Activated CD8-positive, alpha-beta memory T cell treated with anti-CD3 and anti-CD28 coated beads for 36 hours (primary cell): ENCODE results near the gene OR4N2. TPM values are rescaled to one million over a fixed set of nuclear protein-coding genes. Genes with fewer than 3 reads are reported as not detected.
"Not testable (repeated sequence)": the region's sequence is repeated elsewhere in the genome, so short reads cannot be mapped to it uniquely, and the experiment has no call there.

ENCODE experiments used
- CTCF ChIA-PET: fragments of 350-600 bp; sonication (Branson Sonifier 250); formaldehyde crosslinking; loops from one replicate; lab custom pipeline; 2021; ENCODE audit warnings: antibody characterized with exemption; lab: Charles Lee
- POLR2A ChIA-PET: fragments of 350-600 bp; sonication (Branson Sonifier 250); formaldehyde crosslinking; loops from one replicate; lab custom pipeline; 2021; ENCODE audit warnings: antibody characterized with exemption; lab: Charles Lee
- total RNA-seq, 2 experiments: library from RNA; stranded (reverse); gene quantifications; one replicate each; pipeline ENCODE4 v1.2.3, GENCODE V29; 2021

Gene OR4N2, protein sequence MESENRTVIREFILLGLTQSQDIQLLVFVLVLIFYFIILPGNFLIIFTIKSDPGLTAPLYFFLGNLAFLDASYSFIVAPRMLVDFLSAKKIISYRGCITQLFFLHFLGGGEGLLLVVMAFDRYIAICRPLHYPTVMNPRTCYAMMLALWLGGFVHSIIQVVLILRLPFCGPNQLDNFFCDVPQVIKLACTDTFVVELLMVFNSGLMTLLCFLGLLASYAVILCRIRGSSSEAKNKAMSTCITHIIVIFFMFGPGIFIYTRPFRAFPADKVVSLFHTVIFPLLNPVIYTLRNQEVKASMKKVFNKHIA
- total RNA-seq = not detected

DNA sequence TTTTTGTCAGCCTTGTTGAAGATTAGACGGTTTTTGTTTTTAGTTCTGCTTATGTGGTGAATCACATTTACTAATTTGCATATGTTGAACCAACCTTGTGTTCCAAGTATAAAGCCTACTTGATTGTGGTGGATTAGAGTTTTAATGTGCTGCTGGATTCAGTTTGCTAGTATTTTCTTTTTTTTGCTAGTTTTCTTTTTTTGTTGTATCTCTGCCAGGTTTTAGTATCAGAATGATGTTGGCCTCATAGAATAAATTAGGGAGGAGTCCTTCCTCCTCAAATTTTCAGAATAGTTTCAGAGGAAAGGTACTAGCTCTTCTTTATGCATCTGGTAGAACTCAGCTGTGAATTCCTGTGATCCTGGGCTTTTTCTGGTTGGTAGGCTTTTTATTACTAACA is at the start of gene OR4N2:
OR4N2 (plus strand) TSS at position 301 of the 400 bp plus-strand sequence. CDS start 23,679 bp downstream, outside the sequence.
- CTCF ChIA-PET, POLR2A ChIA-PET: not testable (repeated sequence)

DNA sequence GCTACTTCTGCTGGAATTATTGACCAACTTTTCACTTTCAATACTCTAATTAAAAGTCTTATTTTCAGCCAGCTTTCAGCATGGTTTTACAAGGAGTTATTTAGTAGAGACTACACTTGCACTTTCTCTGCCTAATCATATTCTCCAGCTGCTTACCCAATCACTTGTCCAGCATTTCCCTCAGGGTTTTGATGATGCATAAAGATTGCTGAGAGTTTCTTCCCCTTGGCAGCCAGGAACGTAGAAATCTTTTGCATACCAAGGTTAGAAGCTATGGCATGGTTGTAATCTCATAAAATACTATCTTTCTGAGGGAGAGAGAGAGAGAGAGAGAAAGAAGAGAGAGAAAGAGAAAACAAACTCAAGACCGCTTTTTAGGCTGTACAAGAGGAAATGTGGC is 49.4 kb upstream of the OR4N2 start:
- CTCF ChIA-PET = no interaction called here

DNA sequence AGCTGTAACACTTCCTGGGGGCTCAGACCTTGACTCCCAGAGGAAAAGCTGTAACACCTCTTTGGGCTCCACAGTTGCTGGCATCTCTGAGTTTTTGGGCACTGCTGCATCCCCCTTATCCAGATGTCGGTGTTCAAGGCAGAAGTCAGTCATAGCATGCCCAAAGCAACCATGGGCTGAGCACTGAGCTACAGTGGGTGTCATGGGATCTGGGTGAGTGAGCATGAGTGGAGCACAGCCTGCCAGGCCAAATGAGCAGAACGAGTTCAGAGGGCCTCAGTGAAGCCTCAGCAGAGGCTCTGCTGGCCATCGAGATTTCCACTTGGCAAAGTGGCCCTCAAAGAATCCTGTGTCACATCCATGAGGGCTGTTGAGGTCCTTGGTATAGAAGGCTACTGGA is 32.1 kb upstream of the OR4N2 start:
- POLR2A ChIA-PET, CTCF ChIA-PET: not testable (repeated sequence)

More for the DNA sequence above, 49.4 kb upstream of the OR4N2 start:
- POLR2A ChIA-PET = no interaction called here

DNA sequence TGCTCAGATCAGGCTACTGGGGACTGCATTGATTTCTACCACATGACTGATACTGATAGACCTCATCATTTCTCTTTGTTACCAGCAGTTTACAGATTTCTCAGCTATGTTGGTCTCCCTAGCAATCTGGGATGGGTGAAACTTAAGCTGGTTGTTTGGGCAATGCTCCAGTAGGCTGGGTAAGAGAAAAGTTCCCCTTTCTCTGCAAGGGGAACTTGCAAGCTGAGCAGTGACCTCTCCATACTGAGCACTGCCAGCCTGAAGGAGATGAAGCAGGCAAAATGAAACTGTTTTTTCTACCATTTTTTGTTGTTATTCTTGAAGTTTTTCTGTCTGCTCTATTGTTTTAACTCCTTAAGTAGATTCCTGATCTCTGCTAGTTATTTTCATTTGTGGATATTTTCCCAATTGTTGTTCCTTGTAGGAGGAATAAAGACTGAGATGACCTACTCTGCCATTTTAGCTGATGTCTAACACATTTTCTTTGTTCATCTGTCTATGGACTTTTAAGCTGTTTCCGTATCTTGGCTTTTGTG is 31.6 kb upstream of the OR4N2 start:
- ChIA-PET CTCF (no interaction called here), POLR2A (no interaction called here)

DNA sequence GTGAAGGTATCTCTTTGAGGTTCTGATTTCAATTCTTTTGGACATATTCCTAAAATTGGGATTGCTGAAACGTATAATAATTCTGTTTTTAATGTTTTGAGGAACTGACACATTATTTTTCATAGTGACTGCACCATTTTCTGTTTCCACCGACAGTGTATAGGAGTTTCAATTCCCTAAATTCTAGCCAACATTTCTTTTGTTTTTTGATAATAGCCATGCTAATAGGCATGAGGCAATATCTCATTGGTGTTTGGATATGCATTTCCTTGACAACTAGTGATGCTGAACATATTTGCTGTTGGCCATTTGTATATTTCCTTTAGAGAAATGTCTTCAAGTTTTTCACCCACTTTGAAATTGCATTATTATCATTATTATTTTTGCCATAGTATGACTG is 31.1 kb upstream of the OR4N2 start:
- POLR2A ChIA-PET, CTCF ChIA-PET: not testable (repeated sequence)

DNA sequence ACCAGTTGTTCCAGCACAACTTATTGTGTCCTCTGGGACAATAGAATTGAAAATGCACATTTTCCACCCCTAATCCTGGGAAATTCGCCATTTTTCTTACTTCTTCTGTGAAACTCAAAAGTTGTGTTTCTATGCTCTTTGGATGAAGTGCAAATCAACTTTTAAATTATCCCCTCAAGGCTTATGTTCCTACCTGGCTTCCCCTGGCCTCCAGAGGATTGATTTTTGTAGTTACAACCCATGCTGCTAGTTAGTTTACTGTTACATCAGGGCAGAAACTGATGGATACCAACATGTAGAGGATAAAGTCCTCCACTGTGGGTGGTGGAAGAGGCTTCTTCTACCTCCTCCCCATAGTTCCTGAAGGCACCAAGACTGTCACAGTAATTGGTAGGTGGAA is 30.4 kb upstream of the OR4N2 start, which contains the start of gene OR4M1:
OR4M1 (plus strand) TSS at position 301 of the 400 bp plus-strand sequence. CDS start 6,819 bp downstream, outside the sequence.
- POLR2A ChIA-PET, CTCF ChIA-PET: not testable (repeated sequence)

DNA sequence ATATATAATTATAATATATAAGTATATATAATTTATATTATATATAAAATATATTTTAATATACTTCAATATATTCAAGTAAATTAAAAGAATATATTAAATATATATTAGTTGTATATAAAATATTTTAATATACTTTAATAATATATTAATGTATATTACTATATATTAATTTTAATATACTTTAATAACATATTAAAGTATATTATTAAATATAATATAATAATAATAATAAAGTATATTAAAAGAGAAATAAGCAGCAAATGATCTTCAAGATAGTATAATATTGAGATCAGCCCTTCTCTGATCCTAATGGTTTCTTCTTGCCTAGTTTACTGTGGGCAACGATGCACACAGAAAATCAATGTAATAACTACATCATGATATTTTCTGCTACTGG is 28.0 kb upstream of the OR4N2 start:
- CTCF ChIA-PET = no interaction called here
- POLR2A ChIA-PET = no interaction called here

DNA sequence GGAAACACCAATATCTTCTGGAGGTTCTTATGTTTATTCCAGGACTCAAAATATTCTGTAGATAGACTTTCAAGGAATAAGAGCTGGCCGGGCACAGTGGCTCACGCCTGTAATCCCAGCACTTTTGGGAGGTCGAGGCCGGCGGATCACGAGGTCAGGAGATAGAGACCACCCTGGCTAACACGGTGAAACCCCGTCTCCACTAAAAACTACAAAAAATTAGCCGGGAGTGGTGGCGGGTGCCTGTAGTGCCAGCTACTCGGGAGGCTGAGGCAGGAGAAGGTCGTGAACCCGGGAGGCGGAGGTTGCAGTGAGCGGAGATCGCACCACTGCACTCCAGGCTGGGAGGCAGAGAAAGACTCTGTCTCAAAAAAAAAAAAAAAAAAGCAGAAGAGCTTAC is 17.7 kb upstream of the OR4N2 start:
- POLR2A ChIA-PET, CTCF ChIA-PET: not testable (repeated sequence)

DNA sequence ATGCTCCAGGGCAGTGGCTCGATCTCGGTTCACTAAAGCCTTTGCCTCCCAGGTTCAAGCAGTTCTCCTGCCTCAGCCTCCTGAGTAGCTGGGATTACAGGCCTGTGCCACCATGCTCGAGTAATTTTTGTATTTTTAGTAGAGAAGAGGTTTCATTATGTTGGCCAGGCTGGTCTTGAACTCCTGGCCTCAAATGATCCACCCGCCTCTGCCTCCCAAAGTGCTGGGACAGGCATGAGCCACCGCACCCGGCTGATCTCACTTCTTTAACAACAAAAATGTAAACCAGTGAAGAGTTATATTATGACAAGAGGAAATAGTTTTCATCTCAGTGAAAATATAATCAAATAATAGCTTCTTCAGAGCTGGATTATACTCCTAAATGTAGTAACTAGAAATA is 16.3 kb upstream of the OR4N2 start:
- CTCF ChIA-PET, POLR2A ChIA-PET: not testable (repeated sequence)

DNA sequence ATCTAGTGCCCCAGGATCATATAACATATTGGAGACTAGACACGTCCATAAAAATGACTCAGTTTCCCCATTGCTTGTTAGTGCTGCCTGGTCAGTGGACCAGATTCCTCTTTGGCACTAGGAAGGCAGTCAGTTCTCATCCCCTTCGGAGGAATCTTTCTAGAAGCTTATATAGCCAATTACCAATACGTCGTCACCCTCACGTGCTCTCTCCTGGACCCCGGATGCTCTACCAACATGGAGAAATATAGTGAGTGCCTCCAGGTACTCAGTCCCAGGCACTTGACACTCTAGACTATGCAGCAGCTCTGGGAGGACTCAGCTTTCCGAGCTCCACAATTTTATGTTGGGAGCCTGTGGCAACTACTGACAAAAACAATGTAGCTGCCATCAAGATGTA is 15.4 kb upstream of the OR4N2 start:
- CTCF ChIA-PET, POLR2A ChIA-PET: not testable (repeated sequence)

DNA sequence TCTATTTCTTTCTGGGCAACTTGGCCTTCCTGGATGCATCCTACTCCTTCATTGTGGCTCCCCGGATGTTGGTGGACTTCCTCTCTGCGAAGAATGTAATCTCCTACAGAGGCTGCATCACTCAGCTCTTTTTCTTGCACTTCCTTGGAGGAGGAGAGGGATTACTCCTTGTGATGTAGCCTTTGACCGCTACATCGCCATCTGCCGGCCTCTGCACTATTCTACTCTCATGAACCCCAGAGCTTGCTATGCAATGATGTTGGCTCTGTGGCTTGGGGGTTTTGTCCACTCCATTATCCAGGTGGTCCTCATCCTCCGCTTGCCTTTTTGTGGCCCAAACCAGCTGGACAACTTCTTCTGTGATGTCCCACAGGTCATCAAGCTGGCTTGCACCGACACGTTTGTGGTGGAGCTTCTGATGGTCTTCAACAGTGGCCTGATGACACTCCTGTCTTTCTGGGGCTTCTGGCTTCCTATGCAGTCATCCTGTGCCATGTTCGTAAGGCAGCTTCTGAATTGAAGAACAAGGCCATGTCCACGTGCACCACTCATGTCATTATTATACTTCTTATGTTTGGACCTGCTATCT is 7.0 kb upstream of the OR4N2 start:
- CTCF ChIA-PET, POLR2A ChIA-PET: not testable (repeated sequence)

DNA sequence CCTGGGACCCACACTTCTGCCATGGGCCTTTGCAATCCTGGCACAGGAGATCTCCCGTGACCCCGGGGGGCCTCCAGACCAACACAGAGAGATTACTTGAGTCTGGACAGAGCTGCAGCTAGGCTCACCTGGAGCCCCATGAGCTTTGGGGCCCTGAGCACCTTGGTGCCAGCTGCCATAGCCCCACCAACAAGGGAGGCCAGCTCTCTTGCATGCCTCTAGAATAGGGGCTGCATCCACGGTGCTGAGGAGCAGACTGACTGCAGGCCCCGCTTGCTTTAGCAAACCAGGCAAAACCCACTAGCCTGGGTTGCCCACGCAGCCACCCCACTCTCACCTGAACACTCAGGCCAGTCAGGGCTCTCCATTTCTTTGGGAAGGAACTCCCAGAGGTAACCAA is 3.7 kb upstream of the OR4N2 start:
- ChIA-PET CTCF (no interaction called here), POLR2A (no interaction called here)

DNA sequence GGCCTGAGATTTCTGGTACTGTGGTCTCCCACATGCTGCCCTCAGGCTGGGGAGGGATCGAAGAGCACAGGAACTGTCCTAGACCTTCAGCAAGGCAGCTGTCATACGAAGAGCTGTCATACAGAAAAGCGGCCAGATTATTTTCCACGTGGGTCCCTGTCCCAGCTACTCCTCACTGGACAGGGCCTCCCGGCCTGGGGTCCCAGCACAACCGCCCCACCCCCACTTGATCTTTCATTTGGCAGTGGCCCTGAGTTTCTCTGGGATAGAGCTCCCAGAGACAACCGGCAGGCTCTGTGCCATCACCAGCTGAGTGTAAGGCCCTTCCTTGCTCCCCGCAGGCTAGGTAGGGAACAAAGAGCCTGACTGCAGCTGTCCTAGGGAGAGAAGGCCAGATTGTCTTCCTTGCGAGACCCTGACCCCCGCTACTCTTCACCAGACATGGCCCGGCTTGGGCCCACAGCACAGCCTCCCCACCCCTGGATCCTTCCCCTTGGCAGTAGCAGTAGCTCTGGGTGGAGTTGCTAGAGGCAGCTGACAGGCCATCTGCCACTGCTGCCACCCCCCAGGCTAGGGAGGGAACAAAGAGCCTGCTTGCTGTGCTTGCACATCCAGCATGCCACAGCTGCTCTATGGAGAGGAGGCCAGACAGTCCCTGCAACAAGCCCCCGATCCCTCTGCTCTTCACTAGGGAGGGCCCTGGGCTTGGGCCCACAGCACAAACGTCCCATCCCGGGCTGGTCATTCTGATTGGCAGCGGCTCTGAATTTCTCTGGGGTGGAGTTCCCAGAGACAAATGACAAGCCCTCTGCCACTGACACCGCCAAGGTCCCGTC is 3.1 kb upstream of the OR4N2 start:
- CTCF ChIA-PET = no interaction called here
- POLR2A ChIA-PET = no interaction called here

DNA sequence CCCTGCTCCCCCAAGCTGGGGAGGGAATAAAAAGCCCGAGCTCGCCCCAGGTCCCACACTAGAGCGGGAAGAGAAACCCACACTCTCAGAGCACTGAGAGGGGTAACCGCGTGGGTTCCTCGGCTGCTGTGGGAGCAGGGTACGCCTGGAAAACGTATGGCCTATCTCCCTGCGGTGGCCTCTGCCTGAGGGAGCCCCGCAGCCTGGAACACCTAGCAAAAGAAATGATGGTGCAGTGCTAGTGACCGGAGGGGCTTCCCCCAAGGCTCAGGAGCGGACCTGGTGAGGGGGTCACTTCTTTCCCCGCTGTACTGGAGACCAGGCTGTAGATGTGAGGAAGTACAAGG is 2.5 kb upstream of the OR4N2 start:
- ChIA-PET CTCF (no interaction called here), POLR2A (no interaction called here)

DNA sequence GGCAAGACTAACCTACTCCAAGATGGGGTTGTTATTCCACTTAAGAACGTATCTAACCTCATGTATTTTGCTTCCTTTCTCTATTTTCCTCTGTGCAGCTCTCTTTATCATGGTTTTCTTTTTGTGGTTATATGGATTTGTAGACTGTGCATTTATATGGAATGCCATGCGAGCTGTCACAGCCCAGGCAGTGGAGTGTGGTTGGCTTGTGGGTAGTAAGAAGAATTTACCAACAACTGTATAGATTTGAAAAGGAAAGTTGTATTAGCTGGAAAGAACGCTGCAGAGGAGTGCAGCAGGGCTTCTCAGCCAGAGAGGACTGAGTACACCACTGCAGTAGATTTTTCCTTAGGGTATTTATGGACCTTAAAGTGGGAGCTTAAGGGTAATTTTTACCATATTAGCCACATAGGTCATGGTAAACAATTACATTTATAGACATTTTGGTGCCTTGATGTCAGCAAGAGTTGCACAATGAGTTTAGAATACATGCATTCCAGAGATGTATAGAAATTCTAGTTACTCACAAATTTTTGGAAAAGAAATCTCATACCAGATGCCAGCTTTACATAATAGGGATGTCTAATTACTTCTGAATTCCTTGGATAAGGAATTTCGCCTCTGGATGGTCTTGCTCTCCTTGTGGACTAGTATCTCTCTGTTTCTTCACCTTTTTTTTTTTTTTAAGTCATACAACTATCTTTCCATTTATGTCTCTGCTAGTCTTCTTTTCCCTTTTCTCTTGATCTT is 9.8 kb downstream of the OR4N2 start:
- CTCF ChIA-PET = not testable (repeated sequence)

DNA sequence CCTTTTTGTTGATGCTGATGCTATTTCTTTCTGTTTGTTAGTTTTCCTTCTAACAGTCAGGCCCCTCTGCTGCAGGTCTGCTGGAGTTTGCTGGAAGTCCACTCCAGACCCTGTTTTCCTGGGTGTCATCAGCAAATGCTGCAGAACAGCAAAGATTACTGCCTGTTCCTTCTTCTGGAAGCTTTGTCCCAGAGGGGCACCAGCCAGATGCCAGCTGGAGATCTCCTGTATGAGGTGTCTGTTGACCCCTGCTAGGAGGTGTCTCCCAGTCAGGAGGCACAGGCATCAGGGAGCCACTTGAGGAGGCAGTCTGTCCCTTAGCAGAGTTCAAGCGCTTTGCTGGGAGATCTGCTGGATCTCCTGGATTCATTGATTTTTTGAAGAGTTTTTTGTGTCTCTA is 16.3 kb downstream of the OR4N2 start:
- CTCF ChIA-PET, POLR2A ChIA-PET: not testable (repeated sequence)

More for the DNA sequence above, 9.8 kb downstream of the OR4N2 start:
- POLR2A ChIA-PET = not testable (repeated sequence)

DNA sequence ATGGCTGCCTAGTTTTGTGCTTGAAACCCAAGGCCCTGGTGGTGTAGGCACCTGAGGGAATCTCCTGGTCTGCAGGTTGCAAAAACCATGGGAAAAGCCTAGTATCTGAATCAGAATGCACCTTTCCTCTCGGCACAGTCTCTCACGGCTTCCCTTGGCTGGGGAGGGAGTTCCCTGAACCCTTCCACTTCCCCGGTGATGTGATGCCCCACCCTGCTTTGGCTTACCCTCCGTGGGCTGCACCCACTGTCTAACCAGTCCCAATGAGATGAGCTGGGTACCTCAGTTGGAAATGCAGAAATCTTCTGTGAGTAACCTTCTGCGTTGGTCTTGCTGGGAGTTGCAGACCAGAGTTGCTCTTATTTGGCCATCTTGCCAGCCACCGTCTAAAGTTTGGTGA is 17.4 kb downstream of the OR4N2 start:
- CTCF ChIA-PET, POLR2A ChIA-PET: not testable (repeated sequence)

DNA sequence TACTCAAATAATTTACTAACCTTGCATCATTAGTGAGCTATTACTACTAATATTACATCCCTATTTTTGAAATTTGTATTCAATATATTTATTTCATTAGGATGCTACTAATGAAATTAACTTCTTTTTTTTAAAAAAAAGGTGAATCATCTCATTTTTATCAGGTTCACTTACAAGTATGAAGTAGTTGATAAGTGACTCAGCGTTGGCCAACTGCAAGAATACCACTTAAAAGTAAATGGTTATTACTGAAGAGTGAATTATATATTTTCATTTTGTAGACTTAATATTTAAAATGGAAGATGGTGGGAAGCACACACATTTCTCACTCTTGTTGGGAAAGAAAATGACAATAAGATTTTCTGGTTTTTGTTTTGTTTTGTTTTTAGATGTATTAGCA is 19.6 kb downstream of the OR4N2 start:
- ChIA-PET CTCF (no interaction called here), POLR2A (no interaction called here)

DNA sequence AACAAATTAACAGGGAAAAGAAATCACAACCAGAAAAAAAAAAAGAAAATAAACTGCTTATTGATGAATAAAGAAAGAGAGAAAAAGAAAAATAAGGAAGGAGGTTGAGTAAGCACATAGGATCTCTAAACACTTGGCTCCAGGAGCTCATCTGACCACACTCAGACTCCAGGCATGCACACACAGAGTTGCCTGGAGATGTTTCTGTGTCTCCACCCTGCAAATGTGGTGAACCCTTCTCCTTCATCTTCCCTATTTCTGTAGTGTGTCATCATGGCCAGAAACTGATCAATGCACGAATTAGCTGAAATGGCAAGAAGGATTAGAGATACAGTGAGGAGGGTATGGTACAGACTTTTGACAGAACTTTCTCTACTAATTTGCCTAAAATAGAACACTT is 20.2 kb downstream of the OR4N2 start:
- ChIA-PET POLR2A (no interaction called here), CTCF (no interaction called here)
